Activated T-helper 17 cell treated with anti-CD3 and anti-CD28 coated beads, Interleukin-2, amount 50 U/mL, for 72 hours (primary cell): ENCODE results near the gene SEMA4A. TPM values are rescaled to one million over a fixed set of nuclear protein-coding genes. Genes with fewer than 3 reads are reported as not detected.
A peak's percentile ranks its signal among the peaks of the same experiment; 100 is the strongest.
"Not testable (repeated sequence)": the region's sequence is repeated elsewhere in the genome, so short reads cannot be mapped to it uniquely, and the experiment has no call there.

Experiments
- ATAC-seq: fragments of 150-1000 bp; cut with Tn5 transposase; replicated peaks from 2 replicates; pipeline ENCODE4 v1.10.0; 2021; ENCODE audit warnings: mild to moderate bottlenecking, moderate library complexity
- H3K27ac Mint-ChIP-seq: one replicate; pipeline ENCODE4 v1.8.0; 2022; ENCODE audit warnings: mixed read lengths
- H3K27me3 Mint-ChIP-seq: one replicate; pipeline ENCODE4 v1.8.0; 2022; ENCODE audit warnings: mixed read lengths
- H3K36me3 Mint-ChIP-seq: one replicate; pipeline ENCODE4 v1.8.0; 2022; ENCODE audit warnings: low read depth, mild to moderate bottlenecking, mixed read lengths
- H3K4me1 Mint-ChIP-seq: one replicate; pipeline ENCODE4 v1.8.0; 2022; ENCODE audit warnings: mixed read lengths
- H3K4me3 Mint-ChIP-seq: one replicate; pipeline ENCODE4 v1.8.0; 2022; ENCODE audit warnings: mild to moderate bottlenecking, mixed read lengths
- H3K9me3 Mint-ChIP-seq: one replicate; pipeline ENCODE4 v1.8.0; 2022; ENCODE audit warnings: mixed read lengths
- total RNA-seq, 2 donors: library from RNA; stranded (reverse); gene quantifications; one replicate each; pipeline ENCODE4 v1.2.3, GENCODE V29; 2022

The SEMA4A gene
- total RNA-seq, 2 donors from 2014 or later = 1.8 to 17.6 TPM

- H3K27ac Mint-ChIP-seq = peak overlapping the region; percentile 24
- ATAC-seq = peak; percentile 32
These were observed 24.7 kb downstream of the SEMA4A start for GRCh38 chr1:156177919-156178654.

GRCh38 chr1:156180471-156180870, 27.1 kb downstream of the SEMA4A start:
- Mint-ChIP-seq H3K36me3 (peaks cover 5% of the 10 kb centered on the region), H3K9me3 (no peaks in the 10 kb centered on the region), H3K27me3 (peaks cover 3% of the 10 kb centered on the region), H3K27ac (no peak overlapping the region), H3K4me1 (peaks cover 7% of the 10 kb centered on the region), H3K4me3 (no peak overlapping the region)
- ATAC-seq = no peak

More at GRCh38 chr1:156177919-156178654, 24.7 kb downstream of the SEMA4A start:
- peaks cover 15% of the 10 kb centered on the region for H3K4me1 Mint-ChIP-seq
- H3K27me3 Mint-ChIP-seq = peaks cover 10% of the 10 kb centered on the region
- peaks cover 23% of the 10 kb centered on the region for H3K36me3 Mint-ChIP-seq
- no peak overlapping the region for H3K4me3 Mint-ChIP-seq
- no peaks in the 10 kb centered on the region for H3K9me3 Mint-ChIP-seq

GRCh38 chr1:156181391-156181924, 28.1 kb downstream of the SEMA4A start:
- H3K4me3 Mint-ChIP-seq, H3K9me3 Mint-ChIP-seq, H3K27ac Mint-ChIP-seq, H3K27me3 Mint-ChIP-seq, ATAC-seq, H3K4me1 Mint-ChIP-seq, H3K36me3 Mint-ChIP-seq: not testable (repeated sequence)

GRCh38 chr1:156182010-156182779, 28.8 kb downstream of the SEMA4A start:
- H3K27ac Mint-ChIP-seq, H3K36me3 Mint-ChIP-seq, H3K27me3 Mint-ChIP-seq: not testable (repeated sequence)

GRCh38 chr1:156186347-156187177, 33.2 kb downstream of the SEMA4A start:
- ATAC-seq, H3K4me1 Mint-ChIP-seq, H3K4me3 Mint-ChIP-seq, H3K27ac Mint-ChIP-seq, H3K27me3 Mint-ChIP-seq, H3K9me3 Mint-ChIP-seq, H3K36me3 Mint-ChIP-seq: not testable (repeated sequence)

More at GRCh38 chr1:156182010-156182779, 28.8 kb downstream of the SEMA4A start:
- not testable (repeated sequence) for H3K9me3 Mint-ChIP-seq, H3K4me1 Mint-ChIP-seq, ATAC-seq, H3K4me3 Mint-ChIP-seq

GRCh38 chr1:156190265-156190664, 36.9 kb downstream of the SEMA4A start:
- H3K27ac Mint-ChIP-seq, H3K4me3 Mint-ChIP-seq, H3K27me3 Mint-ChIP-seq, H3K9me3 Mint-ChIP-seq, ATAC-seq: not testable (repeated sequence)
- peaks cover 12% of the 10 kb centered on the region for H3K4me1 Mint-ChIP-seq
- H3K36me3 Mint-ChIP-seq = peaks cover 12% of the 10 kb centered on the region

GRCh38 chr1:156191292-156191964, 38.0 kb downstream of the SEMA4A start:
- H3K27me3 Mint-ChIP-seq = no peaks in the 10 kb centered on the region
- H3K9me3 Mint-ChIP-seq = no peaks in the 10 kb centered on the region
- no peak for ATAC-seq
- no peak overlapping the region for H3K27ac Mint-ChIP-seq
- peaks cover 22% of the 10 kb centered on the region for H3K4me1 Mint-ChIP-seq
- H3K36me3 Mint-ChIP-seq = peaks cover 12% of the 10 kb centered on the region
- H3K4me3 Mint-ChIP-seq = peak overlapping the region; percentile 17

- no peak for ATAC-seq
- H3K27ac Mint-ChIP-seq = peak overlapping the region; percentile 96
- no peak overlapping the region for H3K4me3 Mint-ChIP-seq
- peaks cover 12% of the 10 kb centered on the region for H3K36me3 Mint-ChIP-seq
- no peaks in the 10 kb centered on the region for H3K27me3 Mint-ChIP-seq
- H3K9me3 Mint-ChIP-seq = no peaks in the 10 kb centered on the region
- peaks cover 31% of the 10 kb centered on the region for H3K4me1 Mint-ChIP-seq
These were observed 39.8 kb downstream of the SEMA4A start for GRCh38 chr1:156193208-156193487.

- H3K9me3 Mint-ChIP-seq = no peaks in the 10 kb centered on the region
These were observed 40.3 kb downstream of the SEMA4A start, which contains the start of gene SLC25A44 for GRCh38 chr1:156193488-156194299. TSS of gene SLC25A44 (plus strand) at chr1:156194104. CDS start at chr1:156199848, 5,744 bp downstream.

GRCh38 chr1:156194300-156194652, 40.9 kb downstream of the SEMA4A start:
- peaks cover 41% of the 10 kb centered on the region for H3K4me1 Mint-ChIP-seq
- ATAC-seq = no peak

More at GRCh38 chr1:156193488-156194299, 40.3 kb downstream of the SEMA4A start, which contains the start of gene SLC25A44:
- Mint-ChIP-seq H3K27me3 (no peaks in the 10 kb centered on the region), H3K36me3 (peaks cover 12% of the 10 kb centered on the region), H3K4me1 (peaks cover 36% of the 10 kb centered on the region), H3K4me3 (no peak within 1 kb of the TSS), H3K27ac (peak within 1 kb of the TSS; percentile 96)
- peak; percentile 95 for ATAC-seq

GRCh38 chr1:156195853-156196252, 42.5 kb downstream of the SEMA4A start:
- Mint-ChIP-seq H3K27me3 (no peaks in the 10 kb centered on the region), H3K36me3 (peaks cover 12% of the 10 kb centered on the region), H3K4me3 (no peak overlapping the region), H3K4me1 (peaks cover 55% of the 10 kb centered on the region), H3K9me3 (no peaks in the 10 kb centered on the region), H3K27ac (peak overlapping the region; percentile 36)
- ATAC-seq = no peak

More at GRCh38 chr1:156194300-156194652, 40.9 kb downstream of the SEMA4A start:
- Mint-ChIP-seq H3K27ac (peak overlapping the region; percentile 96), H3K9me3 (no peaks in the 10 kb centered on the region), H3K27me3 (no peaks in the 10 kb centered on the region), H3K4me3 (no peak overlapping the region), H3K36me3 (peaks cover 12% of the 10 kb centered on the region)

- no peaks in the 10 kb centered on the region for H3K27me3 Mint-ChIP-seq
- no peaks in the 10 kb centered on the region for H3K9me3 Mint-ChIP-seq
- H3K4me1 Mint-ChIP-seq = peaks cover 53% of the 10 kb centered on the region
- H3K36me3 Mint-ChIP-seq = peaks cover 12% of the 10 kb centered on the region
- no peak overlapping the region for H3K4me3 Mint-ChIP-seq
- no peak for ATAC-seq
- H3K27ac Mint-ChIP-seq = peak overlapping the region; percentile 36
These were observed 43.1 kb downstream of the SEMA4A start for GRCh38 chr1:156196445-156196844.

GRCh38 chr1:156198831-156199349, 45.5 kb downstream of the SEMA4A start:
- H3K4me1 Mint-ChIP-seq = peaks cover 48% of the 10 kb centered on the region

More at GRCh38 chr1:156198831-156199349, 45.5 kb downstream of the SEMA4A start:
- peak; percentile 92 for ATAC-seq
- H3K4me3 Mint-ChIP-seq = no peak overlapping the region
- no peaks in the 10 kb centered on the region for H3K27me3 Mint-ChIP-seq
- no peaks in the 10 kb centered on the region for H3K9me3 Mint-ChIP-seq
- peak overlapping the region; percentile 97 for H3K27ac Mint-ChIP-seq
- peaks cover 8% of the 10 kb centered on the region for H3K36me3 Mint-ChIP-seq
